Muscle layer of duodenum (tissue), 2 donors: ENCODE data around the gene SOWAHC.

Experiments used
- H3K27ac ChIP-seq: one replicate; pipeline ENCODE4 v1.7.0; 2013; ENCODE audit warnings: mild to moderate bottlenecking, low read length
- H3K27me3 ChIP-seq: one replicate; pipeline ENCODE4 v1.7.0; 2013; ENCODE audit warnings: low read depth, mild to moderate bottlenecking, control low read depth, low read length
- H3K36me3 ChIP-seq, 2 donors: one replicate each; pipeline ENCODE4 v1.7.0; 2013; ENCODE audit warnings: low read length in 2 of 2, control low read depth in 1 of 2, mild to moderate bottlenecking in 1 of 2; ENCODE audit not compliant: insufficient read depth in 2 of 2, control insufficient read depth in 1 of 2
- H3K4me1 ChIP-seq, 2 donors: one replicate each; pipeline ENCODE4 v1.7.0; 2013; ENCODE audit warnings: low read length in 2 of 2, mild to moderate bottlenecking in 2 of 2, control low read depth in 1 of 2, moderate library complexity in 1 of 2; ENCODE audit not compliant: insufficient read depth in 2 of 2, control insufficient read depth in 1 of 2
- H3K4me3 ChIP-seq, 2 donors: one replicate each; pipeline ENCODE4 v1.7.0; 2013; ENCODE audit warnings: low read length in 2 of 2, low read depth in 1 of 2, mild to moderate bottlenecking in 1 of 2
- H3K9me3 ChIP-seq, 2 donors: one replicate each; pipeline ENCODE4 v1.7.0; 2013; ENCODE audit warnings: low read length in 2 of 2, control low read depth in 1 of 2, mild to moderate bottlenecking in 1 of 2; ENCODE audit not compliant: control insufficient read depth in 1 of 2
- donor health status: healthy.

SOWAHC gene

DNA sequence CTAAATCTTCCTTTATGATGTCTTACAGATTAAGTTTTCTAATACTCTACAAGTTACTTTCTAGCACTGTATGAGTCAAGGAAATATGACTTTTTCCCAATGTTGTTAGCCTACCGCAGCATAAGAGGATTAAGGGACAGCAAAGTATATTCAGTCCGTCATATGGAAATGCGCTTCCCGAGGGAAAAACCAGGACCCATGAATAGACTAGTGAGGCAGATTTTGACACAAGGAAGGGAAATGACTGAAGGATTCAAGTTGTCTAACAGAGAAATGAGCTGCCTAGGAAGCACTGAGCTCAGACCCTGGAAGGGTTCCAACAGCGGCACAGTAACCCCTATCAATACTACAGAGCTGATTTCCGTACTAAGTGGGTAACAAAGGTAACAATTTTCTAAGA is 12.4 kb upstream of the SOWAHC start:
- peaks cover 0 to 18% of the 10 kb centered on the region in 2 donors for H3K4me1 ChIP-seq
- no peaks in the 10 kb centered on the region for H3K27me3 ChIP-seq
- H3K27ac ChIP-seq, result no peak overlapping the region
- H3K9me3 ChIP-seq, result no peaks in the 10 kb centered on the region
- H3K4me3 ChIP-seq, result no peak overlapping the region
- no peaks in the 10 kb centered on the region for H3K36me3 ChIP-seq

DNA sequence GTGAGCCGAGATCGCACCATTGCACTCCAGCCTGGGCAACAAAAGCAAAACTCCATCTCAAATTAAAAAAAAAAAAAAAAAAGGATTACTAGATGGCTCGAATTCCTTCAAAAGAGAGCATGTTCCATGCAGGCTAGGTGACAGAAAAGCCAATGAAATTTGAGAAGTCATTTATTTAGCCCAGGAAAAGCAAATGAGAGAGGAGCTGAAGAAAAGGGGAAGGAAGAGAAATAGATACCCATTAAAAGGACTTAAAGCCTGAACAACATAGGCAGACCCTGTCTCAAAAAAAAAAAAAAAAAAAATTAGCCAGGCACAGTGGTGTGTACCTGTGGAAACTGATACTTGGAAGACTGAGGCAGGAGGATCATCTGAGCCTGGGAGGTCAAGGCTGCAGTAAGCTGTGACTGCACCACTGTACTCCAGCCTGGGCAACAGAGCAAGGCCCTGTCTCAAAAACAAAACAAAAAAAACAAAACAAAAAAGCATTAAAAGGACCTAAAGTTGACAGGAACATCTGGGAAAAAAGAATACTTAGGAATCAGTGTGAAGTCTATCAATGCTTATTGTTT is 11.5 kb upstream of the SOWAHC start:
- no peak overlapping the region for H3K4me3 ChIP-seq
- H3K36me3 ChIP-seq, result no peaks in the 10 kb centered on the region
- H3K9me3 ChIP-seq, result no peaks in the 10 kb centered on the region

DNA sequence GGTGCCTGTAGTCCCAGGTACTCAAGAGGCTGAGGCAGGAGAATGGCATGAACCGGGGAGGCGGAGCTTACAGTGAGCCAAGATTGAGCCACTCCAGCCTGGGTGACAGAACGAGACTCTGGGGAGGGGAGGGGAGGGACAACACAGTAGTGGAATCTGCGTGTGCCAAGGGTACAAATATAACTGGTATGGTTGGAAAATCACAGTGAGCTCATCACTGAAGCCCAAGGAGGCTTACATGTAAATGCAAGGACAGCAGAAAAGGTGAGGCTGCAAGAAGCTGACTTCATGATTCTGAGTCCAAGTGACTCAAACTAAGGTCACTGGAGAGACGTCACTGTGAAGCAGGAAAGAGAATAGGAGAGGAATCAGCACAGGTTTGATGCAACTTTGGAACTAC is 9.6 kb upstream of the SOWAHC start:
- H3K4me3 ChIP-seq, result no peak overlapping the region
- no peak overlapping the region for H3K27ac ChIP-seq
- no peaks in the 10 kb centered on the region for H3K27me3 ChIP-seq
- H3K9me3 ChIP-seq, result no peaks in the 10 kb centered on the region
- H3K4me1 ChIP-seq, result peaks cover 0 to 38% of the 10 kb centered on the region in 2 donors
- H3K36me3 ChIP-seq, result no peaks in the 10 kb centered on the region

More for the DNA sequence above, 11.5 kb upstream of the SOWAHC start:
- Histone ChIP-seq H3K27me3 (no peaks in the 10 kb centered on the region), H3K27ac (no peak overlapping the region), H3K4me1 (peaks cover 0 to 23% of the 10 kb centered on the region in 2 donors)

DNA sequence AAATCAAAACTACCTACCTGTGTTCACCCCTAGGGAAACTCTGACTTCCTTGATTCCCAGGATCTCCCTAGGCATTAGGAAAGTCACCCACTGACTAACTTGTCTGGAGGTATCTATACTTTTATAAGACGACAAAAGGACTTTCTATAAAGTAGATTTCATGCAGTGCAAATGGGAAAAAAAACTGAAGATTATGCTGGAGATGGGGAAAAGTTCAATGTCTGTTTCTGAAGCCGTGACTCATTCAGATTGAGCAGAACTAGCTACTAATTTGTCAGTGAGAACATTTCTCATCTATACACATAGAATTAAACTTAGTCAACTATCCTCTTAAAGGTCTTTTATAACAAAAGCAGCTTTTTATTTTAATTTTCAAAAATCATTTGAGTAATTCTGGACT is 6.4 kb upstream of the SOWAHC start:
- Histone ChIP-seq H3K36me3 (no peaks in the 10 kb centered on the region), H3K27me3 (no peaks in the 10 kb centered on the region), H3K4me1 (peaks cover 9 to 45% of the 10 kb centered on the region in 2 donors), H3K9me3 (no peaks in the 10 kb centered on the region), H3K27ac (no peak overlapping the region), H3K4me3 (no peak overlapping the region)

DNA sequence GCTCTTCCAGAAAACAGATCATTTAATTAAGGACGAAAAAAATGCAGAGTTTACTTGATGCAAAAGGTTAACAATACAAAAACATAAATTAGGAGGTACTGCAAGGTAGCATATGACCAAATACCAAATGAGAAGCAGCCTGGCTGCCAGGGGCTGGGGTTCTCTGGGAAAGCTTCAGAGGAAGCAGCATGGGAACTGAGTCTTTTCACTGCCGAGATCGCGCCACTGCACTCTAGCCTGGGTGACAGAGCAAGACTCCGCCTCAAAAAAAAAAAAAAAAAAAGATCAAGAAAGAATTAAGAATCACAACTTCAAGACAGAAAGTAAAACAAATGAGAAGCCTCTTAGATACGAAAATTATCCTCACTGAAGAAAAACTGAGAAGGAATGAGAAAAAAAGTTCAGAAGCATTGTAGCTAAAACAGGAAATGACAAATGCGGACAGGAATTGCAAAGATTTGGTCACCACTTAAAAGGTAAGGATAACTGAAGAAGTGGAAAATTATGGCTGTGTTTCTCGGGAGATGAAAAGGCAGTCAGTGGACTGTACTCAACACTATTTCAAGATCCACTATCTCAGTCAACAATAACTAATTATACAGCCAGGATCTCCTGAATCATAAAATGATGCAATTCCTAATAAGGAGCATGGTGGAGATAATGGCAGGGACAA is 4.7 kb upstream of the SOWAHC start:
- H3K9me3 ChIP-seq, result no peaks in the 10 kb centered on the region
- peak overlapping the region; percentile 1 for H3K27ac ChIP-seq
- peak overlapping the region in 1 of 2 donors; percentile 30 for H3K4me3 ChIP-seq

DNA sequence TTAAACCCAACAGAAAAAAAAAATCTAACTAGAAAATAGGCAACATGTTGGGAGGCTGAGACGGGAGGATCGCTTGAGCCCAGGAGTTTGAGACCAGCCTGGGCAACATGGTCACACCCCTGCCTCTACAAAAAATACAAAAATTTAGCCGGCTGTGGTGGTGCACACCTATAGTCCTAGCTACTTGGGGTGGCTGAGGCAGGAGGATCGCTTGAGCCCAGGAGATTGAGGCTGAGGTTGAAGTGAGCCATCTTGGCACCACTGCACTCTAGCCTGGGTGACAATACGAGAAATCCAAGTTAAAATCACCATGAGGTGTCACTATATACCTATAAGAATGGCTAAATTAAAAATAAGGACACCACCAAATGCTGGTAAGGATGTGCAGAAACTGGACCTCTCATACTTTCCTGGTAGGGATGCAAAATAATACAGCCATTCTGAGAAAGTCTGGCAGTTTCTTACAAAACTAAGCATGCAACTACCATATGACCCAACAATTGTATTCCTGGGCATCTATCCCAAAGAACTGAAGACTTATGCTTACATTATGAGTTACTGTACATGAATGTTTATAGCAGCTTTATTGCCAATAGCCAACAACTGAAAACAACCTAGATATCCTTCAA is 2.6 kb upstream of the SOWAHC start:
- Histone ChIP-seq H3K4me3 (peak overlapping the region in 1 of 2 donors; percentile 37), H3K27me3 (no peaks in the 10 kb centered on the region), H3K4me1 (peaks cover 10 to 50% of the 10 kb centered on the region in 2 donors), H3K36me3 (no peaks in the 10 kb centered on the region), H3K9me3 (no peaks in the 10 kb centered on the region), H3K27ac (peak overlapping the region; percentile 98)

More for the DNA sequence above, 4.7 kb upstream of the SOWAHC start:
- Histone ChIP-seq H3K27me3 (no peaks in the 10 kb centered on the region), H3K4me1 (peaks cover 9 to 45% of the 10 kb centered on the region in 2 donors), H3K36me3 (no peaks in the 10 kb centered on the region)

DNA sequence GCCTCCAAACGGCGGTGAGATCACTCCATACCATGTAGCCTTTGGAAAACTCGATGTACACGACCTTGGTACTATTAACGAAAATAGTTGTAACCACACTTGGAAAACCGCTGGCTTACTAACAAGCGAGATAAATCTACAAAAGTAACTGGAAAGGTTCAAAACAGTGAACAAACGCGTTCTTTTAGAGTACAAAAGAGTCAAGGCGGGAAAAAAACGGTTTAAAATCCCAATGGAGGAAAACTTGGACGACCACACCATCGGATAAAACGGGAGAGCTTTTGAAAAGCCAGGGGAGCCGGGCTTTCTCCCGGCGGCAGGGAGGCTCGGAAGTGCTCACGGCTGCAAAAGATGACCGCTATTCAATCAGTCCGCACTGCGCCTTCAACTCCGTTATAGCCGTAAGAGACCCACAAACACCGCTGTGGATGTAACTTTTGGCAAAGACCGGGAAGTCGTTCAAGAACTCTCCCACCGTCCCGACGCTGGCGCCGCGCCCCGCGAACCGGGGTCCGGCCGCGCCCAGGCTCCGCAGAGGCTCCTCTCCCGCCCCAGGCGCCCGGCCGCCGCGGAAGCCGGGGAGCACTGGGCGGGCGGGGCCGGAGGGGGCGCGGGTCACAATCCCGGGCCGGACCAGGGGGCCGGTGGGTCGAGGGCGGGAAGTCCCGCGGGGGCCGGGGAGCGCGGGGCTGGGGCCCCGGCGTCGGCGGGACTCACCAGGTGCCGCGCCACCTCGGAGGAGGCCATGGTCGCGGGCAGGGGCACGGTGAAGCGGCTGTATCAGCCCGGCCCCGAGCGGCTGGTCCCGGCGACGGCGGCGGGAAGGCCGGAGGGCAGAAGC is 863 bp upstream of the SOWAHC start:
- Histone ChIP-seq H3K9me3 (no peaks in the 10 kb centered on the region), H3K27me3 (no peaks in the 10 kb centered on the region), H3K4me1 (peaks cover 14 to 48% of the 10 kb centered on the region in 2 donors), H3K36me3 (no peaks in the 10 kb centered on the region), H3K27ac (peak overlapping the region; percentile 98), H3K4me3 (peak overlapping the region; percentile 77 to 79)

DNA sequence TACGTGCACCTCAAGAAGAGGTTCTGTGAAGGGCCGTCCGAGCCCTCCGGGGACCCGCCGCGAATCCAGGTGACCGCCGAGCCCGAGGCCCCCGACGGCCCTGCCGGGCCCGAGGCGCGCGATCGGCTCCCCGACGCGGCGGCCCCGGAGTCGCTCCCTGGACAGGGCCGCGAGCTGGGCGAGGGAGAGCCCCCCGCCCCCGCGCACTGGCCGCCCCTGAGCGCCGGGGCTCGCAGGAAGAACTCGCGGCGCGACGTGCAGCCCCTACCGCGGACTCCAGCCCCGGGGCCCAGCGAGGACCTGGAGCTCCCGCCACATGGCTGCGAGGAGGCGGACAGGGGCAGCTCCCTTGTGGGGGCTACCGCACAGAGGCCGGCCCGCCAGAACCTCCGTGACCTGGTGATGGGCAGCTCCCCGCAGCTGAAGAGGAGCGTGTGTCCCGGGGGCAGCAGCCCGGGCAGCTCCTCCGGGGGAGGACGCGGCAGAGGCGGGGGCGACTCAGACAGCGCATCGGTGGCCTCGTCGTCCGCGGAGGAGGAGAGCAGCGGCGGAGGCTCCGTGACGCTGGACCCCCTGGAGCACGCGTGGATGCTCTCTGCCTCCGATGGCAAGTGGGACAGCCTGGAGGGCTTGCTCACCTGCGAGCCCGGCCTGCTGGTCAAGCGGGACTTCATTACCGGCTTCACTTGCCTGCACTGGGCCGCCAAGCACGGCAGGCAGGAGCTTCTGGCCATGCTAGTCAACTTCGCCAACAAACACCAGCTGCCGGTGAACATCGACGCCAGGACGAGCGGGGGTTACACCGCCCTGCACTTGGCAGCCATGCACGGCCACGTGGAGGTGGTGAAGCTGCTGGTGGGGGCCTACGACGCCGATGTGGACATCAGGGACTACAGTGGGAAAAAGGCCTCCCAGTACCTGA is 812 bp downstream of the SOWAHC start:
- H3K36me3 ChIP-seq, result no peaks in the 10 kb centered on the region
- H3K9me3 ChIP-seq, result no peaks in the 10 kb centered on the region
- H3K4me1 ChIP-seq, result peaks cover 14 to 36% of the 10 kb centered on the region in 2 donors
- H3K27me3 ChIP-seq, result no peaks in the 10 kb centered on the region
- no peak overlapping the region for H3K27ac ChIP-seq
- H3K4me3 ChIP-seq, result peak overlapping the region; percentile 61 to 77

DNA sequence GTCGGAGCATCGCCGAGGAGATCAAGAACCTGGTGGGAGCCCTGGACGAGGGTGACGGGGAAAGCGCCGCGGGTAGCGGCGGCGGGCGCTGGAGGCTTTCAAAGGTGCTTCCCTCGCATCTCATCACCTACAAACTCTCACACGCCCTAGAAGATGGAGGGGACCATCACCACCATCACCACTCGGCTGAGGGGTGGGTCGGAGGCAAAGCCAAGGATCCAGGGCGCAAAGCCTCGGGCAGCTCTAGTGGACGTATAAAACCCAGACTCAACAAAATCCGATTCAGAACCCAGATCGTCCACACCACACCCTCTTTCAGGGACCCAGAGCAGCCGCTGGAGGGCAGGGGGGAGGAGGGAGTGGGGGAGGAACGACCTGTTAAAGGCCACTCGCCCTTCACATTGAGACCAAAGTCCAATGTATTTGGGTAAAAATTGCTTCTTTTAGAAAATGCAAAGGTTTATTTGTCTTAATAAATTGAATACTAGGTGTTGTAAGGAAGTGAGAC is 1.5 kb downstream of the SOWAHC start:
- Histone ChIP-seq H3K27me3 (no peaks in the 10 kb centered on the region), H3K4me1 (peaks cover 14 to 36% of the 10 kb centered on the region in 2 donors), H3K36me3 (no peaks in the 10 kb centered on the region), H3K27ac (no peak overlapping the region), H3K4me3 (peak overlapping the region; percentile 61 to 77), H3K9me3 (no peaks in the 10 kb centered on the region)

DNA sequence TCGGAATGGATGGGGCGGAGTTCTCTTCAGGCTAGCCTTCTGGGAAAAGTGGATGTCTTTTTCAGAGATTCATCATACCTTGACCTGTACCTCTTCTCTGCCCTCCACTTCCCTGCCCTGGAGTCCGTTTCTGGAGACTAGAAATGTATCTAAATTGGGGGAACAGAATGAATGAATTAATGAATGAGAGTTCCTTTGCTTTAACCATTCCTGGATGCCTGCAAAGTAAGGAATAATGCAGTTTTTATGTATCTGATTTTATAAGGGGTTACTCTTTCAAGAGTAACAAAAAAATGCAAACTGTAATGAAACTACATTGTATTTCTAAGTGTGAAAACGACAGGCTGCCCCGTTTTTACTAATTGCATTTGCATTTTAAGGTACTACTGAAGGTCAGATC is 2.0 kb downstream of the SOWAHC start:
- Histone ChIP-seq H3K9me3 (no peaks in the 10 kb centered on the region), H3K4me3 (peak overlapping the region; percentile 61 to 77), H3K27me3 (no peaks in the 10 kb centered on the region), H3K27ac (no peak overlapping the region), H3K36me3 (no peaks in the 10 kb centered on the region), H3K4me1 (peaks cover 14 to 35% of the 10 kb centered on the region in 2 donors)
